AG08395 (cell line): ENCODE data around the gene SNX5.

Source experiments
- DNase-seq: peaks from one replicate; pipeline ENCODE4 v3.0.0; 2012; ENCODE audit warnings: mixed read lengths, low spot score

SNX5 gene

DNA sequence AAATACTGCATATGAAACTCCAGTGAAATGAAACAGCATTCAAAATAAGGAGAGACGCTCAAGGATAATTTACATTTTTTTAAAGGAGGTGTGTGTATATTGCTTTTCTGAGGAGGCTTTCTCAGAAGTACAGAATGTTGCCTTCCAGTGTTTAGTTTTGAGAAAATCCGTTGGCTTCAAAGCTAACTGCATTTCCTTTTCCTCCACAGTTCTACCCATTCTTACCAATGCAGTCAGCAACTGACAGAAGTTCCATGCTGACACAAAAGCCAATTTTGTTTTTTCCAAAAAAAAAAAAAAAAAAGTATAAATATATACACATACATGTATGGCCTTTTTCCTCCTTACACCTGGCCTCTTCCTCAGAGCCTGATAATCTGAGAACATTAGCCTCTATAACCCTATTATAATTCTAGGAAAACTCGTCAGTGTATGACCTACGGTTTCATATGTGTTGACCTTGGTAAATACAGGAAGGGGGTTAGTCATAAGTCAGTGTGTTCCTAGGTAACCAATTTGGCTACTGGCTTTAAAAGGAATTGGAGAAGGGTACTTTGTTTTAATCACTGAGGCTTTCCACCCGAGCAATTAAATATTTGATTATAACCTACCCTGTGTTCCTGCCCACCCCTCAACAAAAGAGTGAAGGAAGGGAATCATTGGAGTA, 24.4 kb upstream of the SNX5 start:
- no peak for DNase-seq

DNA sequence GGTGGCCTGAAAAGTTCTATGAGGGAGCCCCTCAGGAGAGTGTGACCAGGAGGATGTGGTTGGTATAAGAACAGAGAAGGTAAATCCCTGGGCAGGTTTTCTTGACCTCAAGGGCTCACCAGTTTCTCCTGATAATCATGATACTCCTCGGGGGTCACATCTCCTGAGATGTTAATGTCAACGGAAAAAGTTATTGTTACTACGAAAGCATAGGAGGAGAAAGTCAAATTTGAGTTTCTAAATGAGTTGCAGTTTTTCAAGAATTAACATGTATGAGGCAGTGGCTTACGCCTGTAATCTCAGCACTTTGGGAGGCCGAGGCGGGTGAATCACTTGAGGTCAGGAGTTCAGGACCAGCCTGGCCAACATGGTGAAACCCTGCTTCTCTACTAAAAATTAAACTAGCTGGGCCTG, 23.6 kb upstream of the SNX5 start:
- DNase-seq: no peak

DNA sequence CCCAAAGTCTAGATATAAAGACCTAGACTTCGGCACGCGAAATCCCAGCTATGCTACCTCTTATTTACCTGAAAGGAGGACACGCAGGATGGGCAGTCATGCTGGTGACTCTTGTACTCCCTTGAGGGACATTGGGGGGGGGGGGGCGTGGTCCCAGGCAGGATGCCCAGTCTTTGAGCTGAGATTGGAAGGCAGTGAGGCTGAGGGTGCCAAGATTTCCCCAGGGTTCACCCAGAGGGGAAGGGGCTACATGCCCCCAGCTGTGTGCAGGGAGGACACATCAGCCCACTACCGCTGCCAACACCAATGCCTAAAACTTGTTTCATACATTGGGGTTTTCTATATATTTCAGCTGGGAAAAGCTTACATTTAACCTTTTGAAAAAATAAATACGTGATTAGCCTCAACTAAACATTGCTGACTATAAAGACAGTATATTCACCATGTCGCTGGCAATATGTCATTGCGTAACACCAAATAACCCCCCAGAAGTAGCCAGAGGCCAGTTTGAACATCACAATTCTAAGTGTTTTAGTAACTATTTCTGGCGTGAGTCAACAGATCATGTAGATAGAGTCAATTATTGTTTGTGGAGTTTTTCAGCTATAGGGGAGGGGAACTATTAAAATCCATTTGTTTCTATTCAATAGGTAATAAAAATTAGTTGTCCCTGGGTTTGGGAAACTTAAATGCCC, 21.8 kb upstream of the SNX5 start:
- DNase-seq: no peak

GRCh38 chr20:17987988-17988387, 19.4 kb upstream of the SNX5 start:
- no peak for DNase-seq

- no peak for DNase-seq
Measured at GRCh38 chr20:17985388-17986018, 16.9 kb upstream of the SNX5 start.

- DNase-seq: no peak
Measured at GRCh38 chr20:17976305-17976704, 7.7 kb upstream of the SNX5 start.

DNA sequence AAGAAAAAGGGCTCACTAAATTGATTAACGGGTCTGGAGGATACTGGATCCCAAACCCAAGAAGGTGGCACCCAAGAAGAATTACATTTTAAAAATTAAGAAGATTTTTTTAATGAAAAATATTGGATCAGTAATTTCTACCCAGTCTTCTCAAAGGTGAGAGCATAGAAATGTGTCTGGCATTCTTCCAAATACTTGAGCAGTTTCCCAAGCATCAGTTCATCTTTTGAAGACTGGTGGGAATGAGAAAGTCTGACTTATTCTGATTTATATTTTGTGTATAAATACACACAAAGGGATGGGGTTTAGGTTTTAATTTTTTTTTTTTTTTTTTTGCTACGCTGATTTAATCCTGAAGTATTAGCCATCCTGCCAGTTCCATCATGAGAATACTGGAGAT, 3.5 kb upstream of the SNX5 start:
- DNase-seq: no peak

GRCh38 chr20:17971300-17972013, 2.9 kb upstream of the SNX5 start:
- peak; percentile 47 for DNase-seq

GRCh38 chr20:17969884-17970409, 1.4 kb upstream of the SNX5 start:
- peak; percentile 44 for DNase-seq

GRCh38 chr20:17969278-17969883, 787 bp upstream of the SNX5 start:
- peak; percentile 29 for DNase-seq

- peak; percentile 11 for DNase-seq
Measured at GRCh38 chr20:17967521-17968365, 851 bp downstream of the SNX5 start.

DNA sequence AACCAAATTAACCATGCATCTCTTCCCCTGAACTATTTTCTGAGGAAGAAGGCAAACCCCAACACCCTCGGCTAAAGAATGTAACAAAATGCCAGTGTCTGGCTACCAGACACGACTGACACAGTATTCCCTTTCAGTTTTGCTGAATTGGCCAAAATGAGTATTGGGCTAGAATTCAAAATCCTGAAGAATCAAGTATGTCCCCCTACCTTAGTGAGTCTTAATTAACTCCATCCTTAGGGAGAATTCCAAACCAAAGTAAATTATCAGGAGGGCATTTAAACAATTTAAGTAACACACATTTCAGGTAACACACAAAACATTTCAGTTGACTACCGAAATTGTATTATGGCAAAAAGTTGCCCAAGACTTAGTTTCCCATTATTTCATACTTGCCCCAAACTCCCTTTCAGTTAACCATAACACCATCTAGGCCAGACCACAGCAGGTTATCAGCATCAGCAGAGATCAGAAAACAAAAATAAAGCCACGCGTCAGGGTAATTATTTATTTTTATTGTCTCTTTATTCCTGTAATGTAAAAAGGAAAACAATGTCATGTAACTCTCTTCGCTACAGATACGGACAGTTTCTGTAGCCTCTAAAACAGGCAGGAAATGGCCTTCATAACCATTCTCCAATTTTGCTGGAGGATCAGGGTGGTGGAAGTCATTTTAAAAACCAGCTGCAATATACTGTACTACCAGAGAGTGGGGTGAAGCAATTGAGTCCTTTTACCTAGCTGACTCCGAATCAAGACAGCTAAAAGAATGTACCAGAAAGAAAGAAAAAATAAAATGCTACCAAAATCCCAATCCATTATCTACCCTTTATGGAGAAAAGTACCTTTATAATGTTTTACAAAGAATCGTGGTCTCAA, 1.9 kb downstream of the SNX5 start:
- peak; percentile 42 for DNase-seq

- DNase-seq: no peak
Measured at GRCh38 chr20:17965042-17965697, 3.4 kb downstream of the SNX5 start.

- no peak for DNase-seq
Measured at GRCh38 chr20:17964632-17965031, 4.0 kb downstream of the SNX5 start.

DNA sequence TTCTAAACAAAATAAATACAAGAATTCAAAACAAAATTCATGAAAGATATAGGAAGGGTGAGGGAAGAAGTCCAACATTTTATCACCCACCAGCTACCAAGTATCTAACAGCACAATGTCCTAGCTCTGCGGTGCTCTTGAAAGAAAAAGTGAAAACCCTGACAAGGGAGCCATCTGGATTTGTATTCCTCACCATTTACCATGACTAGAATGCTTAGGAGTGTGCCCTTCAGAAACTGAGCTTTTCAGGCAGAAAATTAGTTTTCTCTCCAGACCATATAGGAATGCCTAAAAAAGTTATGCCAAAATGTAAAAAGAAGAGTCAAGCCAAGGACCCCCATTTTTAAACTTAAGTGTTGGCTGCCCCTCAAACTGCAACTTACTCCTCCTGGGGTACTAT, 4.5 kb downstream of the SNX5 start:
- DNase-seq: no peak

DNA sequence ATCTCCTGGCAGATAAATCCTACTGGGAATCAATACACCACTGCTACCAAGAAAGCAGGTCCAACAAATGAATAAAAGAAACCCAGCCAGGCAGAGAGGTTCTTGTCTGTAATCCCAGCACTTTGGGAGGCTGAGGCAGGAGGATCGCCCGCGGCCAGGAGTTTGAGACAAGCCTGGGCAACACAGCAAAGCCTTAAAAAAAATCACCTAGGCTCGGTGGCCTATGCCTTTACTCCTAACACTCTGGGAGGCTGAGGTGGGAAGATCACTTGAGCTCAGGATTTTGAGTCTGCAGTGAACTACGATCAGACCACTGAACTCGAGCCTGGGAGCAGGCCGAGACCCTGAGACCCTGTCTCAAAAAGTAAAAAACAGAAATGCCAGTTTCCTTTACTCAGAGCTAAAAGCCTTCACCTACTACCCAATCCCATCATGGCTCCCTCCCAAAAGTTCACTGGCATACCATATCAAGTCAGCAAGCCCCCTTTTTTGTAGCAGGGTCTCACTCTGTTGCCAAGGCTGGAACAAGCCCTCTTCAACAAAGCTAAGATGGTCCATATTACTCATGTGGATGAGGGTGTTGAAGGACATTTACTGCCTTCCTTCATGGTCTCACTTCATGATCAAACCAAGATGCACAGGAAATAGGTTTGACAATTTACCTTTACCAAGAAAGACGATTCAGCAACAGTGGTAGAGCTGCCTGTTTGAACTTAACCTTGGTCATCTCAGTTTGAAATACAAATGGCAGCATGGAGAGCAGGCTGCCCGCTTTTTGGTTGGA, 5.3 kb downstream of the SNX5 start:
- no peak for DNase-seq

DNA sequence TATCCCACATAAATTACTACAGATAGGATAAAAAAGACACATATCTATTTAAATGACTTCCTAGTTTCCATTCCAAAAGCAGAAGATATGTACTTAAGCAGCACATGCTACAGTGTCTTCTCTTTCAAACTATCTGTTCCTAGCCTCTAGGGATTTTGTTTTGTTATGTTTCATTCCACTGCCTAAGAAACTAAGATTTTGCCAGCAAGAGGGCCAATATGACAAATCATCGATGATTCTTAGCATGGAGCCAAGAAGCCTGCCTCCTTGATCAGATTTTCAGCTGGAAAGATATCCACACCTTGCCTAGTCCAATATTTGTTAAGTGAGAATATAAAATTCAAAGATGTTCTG, 7.0 kb downstream of the SNX5 start:
- DNase-seq: no peak

DNA sequence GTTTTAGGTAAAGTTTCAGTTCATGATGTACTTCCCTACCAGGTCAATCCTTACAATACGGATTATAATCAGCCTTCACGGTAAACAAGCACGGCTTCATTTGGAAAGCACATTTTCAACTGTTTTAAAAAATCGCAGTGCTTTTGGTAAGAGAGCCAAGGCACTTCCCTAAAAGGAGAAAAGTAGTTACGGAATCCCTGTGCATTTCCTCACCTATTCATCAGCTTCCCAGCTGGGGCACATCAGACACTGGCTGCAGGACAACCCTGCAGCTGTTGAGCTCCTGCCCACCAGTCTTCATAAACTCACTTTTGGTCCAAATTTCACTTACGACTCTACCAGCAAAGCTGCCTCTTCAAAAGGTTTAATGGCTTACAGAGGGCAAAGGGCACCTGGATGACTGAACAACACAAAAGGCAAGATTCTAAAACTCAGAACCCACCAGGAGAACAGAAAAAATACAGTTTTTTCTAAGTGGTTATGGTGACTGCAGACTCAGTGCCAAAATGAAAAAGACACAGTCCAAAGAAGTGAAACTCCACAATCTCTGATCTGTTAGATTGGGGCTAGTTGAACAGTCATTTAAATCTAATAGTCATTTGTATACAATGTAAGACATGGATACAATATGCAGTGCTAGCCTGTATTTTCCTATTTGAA, 7.5 kb downstream of the SNX5 start:
- DNase-seq: no peak
